WTC11 (cell line): ENCODE measurements around the gene TFG. TPM values are rescaled to one million over a fixed set of nuclear protein-coding genes. Genes with fewer than 3 reads are reported as not detected.

Source experiments
- ATAC-seq: fragments of 200-7000 bp; cut with Tn5 transposase; 2 replicates; pipeline ENCODE4 v1.10.0; 2021; ENCODE audit warnings: mild to moderate bottlenecking, moderate library complexity
- CTCF ChIA-PET: fragments of 300-600 bp; sonication (Branson Sonifier 250); formaldehyde crosslinking; loops from one replicate; lab custom pipeline; 2021; ENCODE audit warnings: antibody characterized with exemption; lab: Charles Lee
- POLR2A ChIA-PET: fragments of 350-600 bp; sonication (Branson Sonifier 250); formaldehyde crosslinking; loops from one replicate; lab custom pipeline; 2021; ENCODE audit warnings: antibody characterized with exemption; lab: Charles Lee
- DNase-seq: peaks from one replicate; pipeline ENCODE4 v3.0.0; 2021; ENCODE audit warnings: low spot score
- H3K27ac Mint-ChIP-seq: 2 replicates; pipeline ENCODE4 v1.8.0; 2021; ENCODE audit warnings: mixed read lengths
- H3K27me3 Mint-ChIP-seq: 2 replicates; pipeline ENCODE4 v1.8.0; 2021; ENCODE audit warnings: low read depth, mild to moderate bottlenecking, moderate library complexity, mixed read lengths
- H3K36me3 Mint-ChIP-seq: 2 replicates; pipeline ENCODE4 v1.8.0; 2021; ENCODE audit warnings: mixed read lengths
- H3K4me1 Mint-ChIP-seq: 2 replicates; pipeline ENCODE4 v1.8.0; 2022; ENCODE audit warnings: mixed read lengths
- H3K4me3 Mint-ChIP-seq: 2 replicates; pipeline ENCODE4 v1.8.0; 2021; ENCODE audit warnings: mild to moderate bottlenecking, moderate library complexity, mixed read lengths
- H3K9me3 Mint-ChIP-seq: 2 replicates; pipeline ENCODE4 v1.8.0; 2021; ENCODE audit warnings: mixed read lengths
- E2F1 ChIP-seq: sonication (generic); formaldehyde crosslinking; IDR thresholded peaks from 2 replicates; pipeline ENCODE4 v1.8.0; 2022; ENCODE audit warnings: mild to moderate bottlenecking, missing genetic modification reagents
- ELF4 ChIP-seq: sonication (generic); formaldehyde crosslinking; IDR thresholded peaks from 2 replicates; pipeline ENCODE4 v1.8.1; 2022; ENCODE audit warnings: low read depth, mild to moderate bottlenecking, moderate library complexity, missing genetic modification reagents
- FOXP1 ChIP-seq: sonication (generic); formaldehyde crosslinking; IDR thresholded peaks from 2 replicates; pipeline ENCODE4 v1.8.0; 2022; ENCODE audit warnings: missing genetic modification reagents, mild to moderate bottlenecking, moderate library complexity, borderline replicate concordance
- GRHL2 ChIP-seq: fragments of 250-450 bp; sonication (Bioruptor Pico); IDR thresholded peaks from 2 replicates; pipeline ENCODE4 v1.8.0; 2022; ENCODE audit warnings: mild to moderate bottlenecking, moderate library complexity; ENCODE audit not compliant: insufficient replicate concordance, severe bottlenecking
- GTF2I ChIP-seq: fragments of 250-450 bp; sonication (Bioruptor Pico); conservative IDR thresholded peaks from 2 replicates; pipeline ENCODE4 v1.4.0; 2021; ENCODE audit warnings: mild to moderate bottlenecking
- KAT7 ChIP-seq: sonication (generic); formaldehyde crosslinking; IDR thresholded peaks from 2 replicates; pipeline ENCODE4 v1.8.1; 2023; ENCODE audit warnings: missing genetic modification reagents, mild to moderate bottlenecking, borderline replicate concordance
- MXD4 ChIP-seq: fragments of 250-450 bp; sonication (Bioruptor Pico); IDR thresholded peaks from 2 replicates; pipeline ENCODE4 v1.8.0; 2021; ENCODE audit warnings: mild to moderate bottlenecking, moderate library complexity, borderline replicate concordance
- NFATC4 ChIP-seq: fragments of 250-450 bp; sonication (Bioruptor Pico); IDR thresholded peaks from 2 replicates; pipeline ENCODE4 v1.9.0; 2021; ENCODE audit warnings: mild to moderate bottlenecking
- NFE2L1 ChIP-seq: sonication (generic); formaldehyde crosslinking; IDR thresholded peaks from 2 replicates; pipeline ENCODE4 v1.8.1; 2023; ENCODE audit warnings: missing genetic modification reagents
- PRRX2 ChIP-seq: fragments of 250-450 bp; sonication (Bioruptor Pico); IDR thresholded peaks from 2 replicates; pipeline ENCODE4 v1.8.0; 2021; ENCODE audit warnings: mild to moderate bottlenecking
- RORB ChIP-seq: fragments of 250-450 bp; sonication (Bioruptor Pico); IDR thresholded peaks from 2 replicates; pipeline ENCODE4 v1.9.0; 2021; ENCODE audit warnings: mild to moderate bottlenecking
- SP1 ChIP-seq: sonication (generic); formaldehyde crosslinking; conservative IDR thresholded peaks from 2 replicates; pipeline ENCODE4 v1.8.1; 2022; ENCODE audit warnings: missing genetic modification reagents
- TCF7 ChIP-seq: sonication (generic); formaldehyde crosslinking; IDR thresholded peaks from 2 replicates; pipeline ENCODE4 v1.8.0; 2022; ENCODE audit warnings: mild to moderate bottlenecking, low read depth, missing genetic modification reagents, moderate library complexity
- TP53 ChIP-seq: sonication (generic); formaldehyde crosslinking; IDR thresholded peaks from 2 replicates; pipeline ENCODE4 v1.8.1; 2023; ENCODE audit warnings: mild to moderate bottlenecking, missing genetic modification reagents
- USF1 ChIP-seq: sonication (generic); formaldehyde crosslinking; IDR thresholded peaks from 2 replicates; pipeline ENCODE4 v1.8.0; 2022; ENCODE audit warnings: mild to moderate bottlenecking, missing genetic modification reagents
- USF2 ChIP-seq: sonication (generic); formaldehyde crosslinking; IDR thresholded peaks from 2 replicates; pipeline ENCODE4 v1.8.1; 2023; ENCODE audit warnings: mild to moderate bottlenecking, missing genetic modification reagents, moderate library complexity
- ZBTB21 ChIP-seq: sonication (generic); formaldehyde crosslinking; IDR thresholded peaks from 2 replicates; pipeline ENCODE4 v1.8.1; 2023; ENCODE audit warnings: mild to moderate bottlenecking, missing genetic modification reagents, borderline replicate concordance
- ZMAT4 ChIP-seq: fragments of 250-450 bp; sonication (Bioruptor Pico); IDR thresholded peaks from 2 replicates; pipeline ENCODE4 v1.9.0; 2021; ENCODE audit warnings: mild to moderate bottlenecking
- ZNF263 ChIP-seq: sonication (generic); formaldehyde crosslinking; IDR thresholded peaks from 2 replicates; pipeline ENCODE4 v1.8.1; 2022; ENCODE audit warnings: low read depth, mild to moderate bottlenecking, moderate library complexity, missing genetic modification reagents
- ZNF416 ChIP-seq: fragments of 250-450 bp; sonication (Bioruptor Pico); IDR thresholded peaks from 2 replicates; pipeline ENCODE4 v1.9.0; 2021; ENCODE audit warnings: mild to moderate bottlenecking, inconsistent platforms
- ZNF425 ChIP-seq: fragments of 250-450 bp; sonication (Bioruptor Pico); conservative IDR thresholded peaks from 2 replicates; pipeline ENCODE4 v1.9.0; 2021; ENCODE audit warnings: mild to moderate bottlenecking
- total RNA-seq: library from RNA; stranded (reverse); gene quantifications from 3 replicates; pipeline ENCODE4 v1.2.3, GENCODE V29; 2021
- TF ChIP-seq, protein P1 (sequence below): sonication (generic); formaldehyde crosslinking; IDR thresholded peaks from 2 replicates; pipeline ENCODE4 v1.8.0; 2022; ENCODE audit warnings: missing genetic modification reagents
- TF ChIP-seq, protein P2 (sequence below): sonication (generic); formaldehyde crosslinking; conservative IDR thresholded peaks from 2 replicates; pipeline ENCODE4 v1.8.1; 2022; ENCODE audit warnings: mild to moderate bottlenecking, missing genetic modification reagents

The TFG gene
- total RNA-seq, 1 experiment from 2014 or later = 64.9 TPM

DNA sequence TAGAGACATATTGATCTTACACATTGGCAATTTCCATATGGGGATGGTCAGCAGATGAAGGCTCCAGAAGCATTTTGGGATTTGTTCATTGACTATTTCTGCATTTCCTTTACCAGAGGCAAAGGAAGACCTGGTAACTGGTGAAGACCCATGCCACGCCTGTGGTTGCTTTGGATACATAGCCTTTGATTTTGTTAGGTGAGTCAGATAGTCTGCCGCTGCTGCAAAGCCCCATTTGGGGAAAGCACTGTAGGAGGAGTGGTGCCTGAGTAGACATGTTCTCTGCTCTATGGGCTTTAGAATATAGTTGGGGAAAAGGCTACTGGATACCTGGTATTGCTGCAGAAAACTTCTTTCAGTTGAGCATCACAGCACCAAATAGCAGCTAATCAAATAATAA is 56.8 kb downstream of the TFG start:
- TF ChIP-seq NFATC4 (no peak), TP53 (CRISPR knock-in tag) (no peak), USF1 (CRISPR knock-in tag) (no peak), USF2 (CRISPR knock-in tag) (no peak), ZNF416 (CRISPR knock-in tag) (no peak), ZMAT4 (no peak), ZNF263 (CRISPR knock-in tag) (no peak), NFE2L1 (CRISPR knock-in tag) (no peak), ZBTB21 (CRISPR knock-in tag) (no peak)
- Mint-ChIP-seq H3K36me3 (no peaks in the 10 kb centered on the region), H3K27me3 (no peaks in the 10 kb centered on the region), H3K27ac (no peak overlapping the region), H3K4me1 (peaks cover 32% of the 10 kb centered on the region), H3K9me3 (no peaks in the 10 kb centered on the region), H3K4me3 (no peak overlapping the region)
- CTCF ChIA-PET = no interaction called here
- ATAC-seq (no peak), DNase-seq (no peak)
- POLR2A ChIA-PET = no interaction called here

- Mint-ChIP-seq H3K27me3 (no peaks in the 10 kb centered on the region), H3K4me3 (no peak overlapping the region), H3K27ac (peak overlapping the region; percentile 61), H3K9me3 (peaks cover 5% of the 10 kb centered on the region; the same call in 1 of the 2 replicates), H3K36me3 (0 out of 2 replicates have a peak, but pooled peaks cover 3% of the 10 kb centered on the region), H3K4me1 (peaks cover 24% of the 10 kb centered on the region)
- DNase-seq (no peak), ATAC-seq (peak; percentile 91)
- TF ChIP-seq PRRX2 (CRISPR knock-in tag) = no peak
- TF ChIP-seq, protein P1, sequence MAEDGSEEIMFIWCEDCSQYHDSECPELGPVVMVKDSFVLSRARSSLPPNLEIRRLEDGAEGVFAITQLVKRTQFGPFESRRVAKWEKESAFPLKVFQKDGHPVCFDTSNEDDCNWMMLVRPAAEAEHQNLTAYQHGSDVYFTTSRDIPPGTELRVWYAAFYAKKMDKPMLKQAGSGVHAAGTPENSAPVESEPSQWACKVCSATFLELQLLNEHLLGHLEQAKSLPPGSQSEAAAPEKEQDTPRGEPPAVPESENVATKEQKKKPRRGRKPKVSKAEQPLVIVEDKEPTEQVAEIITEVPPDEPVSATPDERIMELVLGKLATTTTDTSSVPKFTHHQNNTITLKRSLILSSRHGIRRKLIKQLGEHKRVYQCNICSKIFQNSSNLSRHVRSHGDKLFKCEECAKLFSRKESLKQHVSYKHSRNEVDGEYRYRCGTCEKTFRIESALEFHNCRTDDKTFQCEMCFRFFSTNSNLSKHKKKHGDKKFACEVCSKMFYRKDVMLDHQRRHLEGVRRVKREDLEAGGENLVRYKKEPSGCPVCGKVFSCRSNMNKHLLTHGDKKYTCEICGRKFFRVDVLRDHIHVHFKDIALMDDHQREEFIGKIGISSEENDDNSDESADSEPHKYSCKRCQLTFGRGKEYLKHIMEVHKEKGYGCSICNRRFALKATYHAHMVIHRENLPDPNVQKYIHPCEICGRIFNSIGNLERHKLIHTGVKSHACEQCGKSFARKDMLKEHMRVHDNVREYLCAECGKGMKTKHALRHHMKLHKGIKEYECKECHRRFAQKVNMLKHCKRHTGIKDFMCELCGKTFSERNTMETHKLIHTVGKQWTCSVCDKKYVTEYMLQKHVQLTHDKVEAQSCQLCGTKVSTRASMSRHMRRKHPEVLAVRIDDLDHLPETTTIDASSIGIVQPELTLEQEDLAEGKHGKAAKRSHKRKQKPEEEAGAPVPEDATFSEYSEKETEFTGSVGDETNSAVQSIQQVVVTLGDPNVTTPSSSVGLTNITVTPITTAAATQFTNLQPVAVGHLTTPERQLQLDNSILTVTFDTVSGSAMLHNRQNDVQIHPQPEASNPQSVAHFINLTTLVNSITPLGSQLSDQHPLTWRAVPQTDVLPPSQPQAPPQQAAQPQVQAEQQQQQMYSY (CRISPR knock-in tag) = peak; percentile 82
- POLR2A ChIA-PET = interaction anchor here (1.4 kb wide), 1 partner anchor 10 kb away, joined by 3 read pairs; no protein-coding TSS in a partner anchor
- CTCF ChIA-PET = interaction anchor here (0.6 to 2.0 kb wide), 7 partner anchors 7 to 307 kb away, joined by 3 to 7 read pairs (median 6); no protein-coding TSS in a partner anchor
These were observed 60.4 kb downstream of the TFG start for GRCh38 chr3:100769693-100770092.

GRCh38 chr3:100775226-100775625 is 65.9 kb downstream of the TFG start:
- Mint-ChIP-seq H3K27ac (no peak overlapping the region), H3K9me3 (peaks cover 5% of the 10 kb centered on the region; the same call in 1 of the 2 replicates), H3K4me1 (peaks cover 9% of the 10 kb centered on the region), H3K27me3 (no peaks in the 10 kb centered on the region), H3K4me3 (no peak overlapping the region), H3K36me3 (0 out of 2 replicates have a peak, but pooled peaks cover 3% of the 10 kb centered on the region)
- CTCF ChIA-PET = no interaction called here
- ATAC-seq (no peak), DNase-seq (no peak)
- TF ChIP-seq E2F1 (CRISPR knock-in tag) = no peak
- TF ChIP-seq, protein P2, sequence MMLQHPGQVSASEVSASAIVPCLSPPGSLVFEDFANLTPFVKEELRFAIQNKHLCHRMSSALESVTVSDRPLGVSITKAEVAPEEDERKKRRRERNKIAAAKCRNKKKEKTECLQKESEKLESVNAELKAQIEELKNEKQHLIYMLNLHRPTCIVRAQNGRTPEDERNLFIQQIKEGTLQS = no peak
- no peak for TF ChIP-seq ZNF425 (CRISPR knock-in tag)
- TF ChIP-seq GTF2I (CRISPR knock-in tag) = no peak
- TF ChIP-seq ZMAT4 = no peak
- no peak for TF ChIP-seq NFE2L1 (CRISPR knock-in tag)
- TF ChIP-seq FOXP1 (CRISPR knock-in tag) = no peak
- TF ChIP-seq SP1 (CRISPR knock-in tag) = no peak
- TF ChIP-seq TCF7 (CRISPR knock-in tag) = no peak
- TF ChIP-seq ELF4 (CRISPR knock-in tag) = no peak
- TF ChIP-seq ZBTB21 (CRISPR knock-in tag) = no peak
- no peak for TF ChIP-seq GRHL2 (CRISPR knock-in tag)
- no peak for TF ChIP-seq KAT7
- TF ChIP-seq RORB (CRISPR knock-in tag) = no peak
- TF ChIP-seq MXD4 (CRISPR knock-in tag) = no peak
- POLR2A ChIA-PET = no interaction called here
